HG03571 (cell line): ENCODE data around the gene PI4K2A.

Experiments
- ATAC-seq: cut with Tn5 transposase; IDR thresholded peaks from one replicate; pipeline ENCODE4 v1.9.1; 2021; ENCODE audit not compliant: unreplicated experiment

The PI4K2A gene

DNA sequence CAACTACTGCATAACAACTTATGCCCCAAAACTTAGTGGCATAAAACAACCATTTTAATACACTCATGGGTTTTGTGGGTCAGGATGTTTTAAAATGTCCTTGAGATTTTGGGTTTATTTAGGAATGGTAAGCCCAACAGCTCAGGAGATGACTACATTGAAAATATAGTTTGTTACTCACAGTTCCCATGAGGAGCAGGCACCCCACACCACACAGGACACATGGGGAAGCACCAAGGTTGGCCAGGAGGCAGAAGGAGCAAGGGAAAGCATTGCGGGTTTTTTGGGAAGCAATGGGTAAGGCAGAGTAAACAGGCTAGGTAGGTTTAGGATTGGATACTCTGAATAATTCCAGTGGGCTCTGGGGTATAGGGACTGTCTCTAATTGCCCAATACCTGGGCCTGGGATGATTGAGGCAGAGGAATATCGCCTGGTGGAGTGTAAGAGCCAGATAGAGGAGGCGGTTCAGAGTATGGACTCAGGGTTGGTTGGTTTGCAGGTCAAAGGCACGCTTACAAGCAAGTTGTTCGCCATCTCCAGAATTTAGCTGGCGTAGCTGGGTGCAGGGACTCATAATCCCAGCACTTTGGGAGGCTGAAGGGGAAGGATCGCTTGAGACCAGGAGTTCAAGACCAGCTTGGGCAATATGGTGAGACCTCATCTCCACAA, 63.1 kb downstream of the PI4K2A start:
- no peak for ATAC-seq

DNA sequence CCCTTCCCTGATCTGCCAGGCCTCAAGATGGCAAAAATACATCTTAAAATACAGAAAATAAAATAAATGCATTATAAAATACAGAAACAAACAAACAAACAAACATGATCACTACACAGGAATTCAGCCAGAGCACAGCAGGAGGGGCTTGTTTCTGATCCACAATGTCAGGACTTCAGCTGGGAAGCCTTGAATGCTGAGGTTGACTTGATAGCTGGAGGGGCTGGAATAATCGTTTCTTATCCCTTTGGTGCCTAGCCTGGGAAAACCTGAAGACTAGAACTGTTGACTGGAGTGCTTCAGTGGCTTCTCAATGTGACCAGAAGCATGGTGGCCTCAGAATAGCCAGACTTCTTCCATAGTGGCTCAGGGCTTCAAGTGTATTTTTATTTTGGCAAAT, 63.9 kb downstream of the PI4K2A start:
- ATAC-seq, result no peak

DNA sequence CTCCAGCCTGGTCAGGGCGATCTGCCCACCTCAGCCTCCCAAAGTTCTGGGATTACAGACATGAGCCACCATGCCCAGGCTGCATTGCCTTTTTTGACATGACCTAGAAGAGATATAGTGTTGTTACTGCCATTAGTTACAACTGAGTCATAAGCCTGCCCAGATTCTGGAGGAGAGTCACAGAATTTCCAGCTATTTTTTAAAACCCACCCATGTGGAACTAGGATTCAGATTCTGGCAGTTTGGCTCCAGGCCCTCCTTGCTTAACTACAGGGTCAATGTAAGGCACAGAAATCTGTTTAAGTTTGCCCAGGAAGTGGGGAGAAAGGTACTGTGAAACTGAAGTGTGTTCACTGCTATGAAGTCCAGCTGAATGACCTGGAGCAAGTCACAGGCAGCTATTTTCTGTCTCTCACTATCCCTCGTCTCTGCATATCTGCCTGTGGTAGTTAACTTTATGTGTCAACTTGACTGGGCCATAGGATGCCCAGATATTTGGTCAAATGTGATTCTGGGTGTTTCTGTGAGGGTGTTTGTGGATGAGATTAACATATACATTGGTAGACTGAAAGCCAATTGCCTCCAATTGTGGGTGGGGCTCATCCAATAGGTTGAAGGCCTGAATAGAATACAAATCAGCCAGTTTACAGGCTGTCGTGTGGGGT, 64.7 kb downstream of the PI4K2A start:
- ATAC-seq, result no peak

DNA sequence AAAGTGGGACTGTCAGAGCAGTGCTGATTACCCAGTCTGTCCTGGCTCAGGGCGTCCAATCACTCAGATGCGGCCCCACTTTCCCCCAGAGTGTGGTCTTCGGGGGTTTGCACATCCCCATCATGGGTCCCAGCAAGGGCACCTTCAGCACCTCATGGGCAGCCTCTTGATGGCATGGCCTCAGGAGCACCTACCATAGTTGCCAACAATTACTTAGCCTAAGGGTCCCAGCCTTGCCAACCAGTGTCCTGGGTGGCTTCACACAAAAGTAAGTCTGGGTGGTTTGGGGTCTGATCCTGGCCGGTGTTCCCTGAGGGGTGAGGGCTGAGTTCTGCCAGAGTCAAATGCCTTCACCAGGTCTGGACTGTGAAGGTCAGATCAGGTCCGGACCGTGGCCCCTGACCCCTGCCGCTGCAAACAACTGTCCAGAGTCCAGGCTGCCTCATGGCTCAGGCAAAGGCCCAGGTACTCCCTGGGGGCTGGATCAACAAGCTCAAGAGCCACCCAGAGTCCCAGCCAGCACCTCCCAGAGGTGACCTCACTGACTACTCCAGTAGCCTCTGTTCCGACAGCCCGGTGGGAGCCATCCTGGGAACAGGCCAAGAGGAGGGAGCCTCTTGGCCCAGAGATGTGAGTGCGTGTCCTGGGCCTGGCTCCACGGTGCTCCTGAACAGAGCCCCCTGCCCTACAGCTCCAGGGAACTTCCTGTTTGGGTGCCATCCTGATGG, 66.8 kb downstream of the PI4K2A start:
- ATAC-seq, result no peak

DNA sequence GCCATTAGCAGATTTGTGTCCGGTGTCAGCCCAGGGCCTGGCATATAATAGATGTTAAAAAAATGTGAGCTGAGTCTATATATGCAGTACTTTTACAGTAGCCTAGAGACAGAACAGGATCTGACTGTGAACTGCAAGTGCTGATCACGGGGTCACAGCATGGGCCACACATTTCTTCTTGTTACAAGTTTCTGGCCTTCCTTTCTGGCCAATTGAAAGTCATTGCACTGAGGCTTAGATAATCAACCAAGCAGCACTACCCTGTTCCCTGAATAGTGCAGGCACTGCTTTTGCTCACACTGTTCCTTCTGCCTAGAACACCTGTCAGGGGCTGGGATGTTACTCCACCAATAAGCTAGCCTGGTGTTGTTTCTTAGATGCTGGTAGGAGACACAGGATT, 67.7 kb downstream of the PI4K2A start:
- no peak for ATAC-seq

DNA sequence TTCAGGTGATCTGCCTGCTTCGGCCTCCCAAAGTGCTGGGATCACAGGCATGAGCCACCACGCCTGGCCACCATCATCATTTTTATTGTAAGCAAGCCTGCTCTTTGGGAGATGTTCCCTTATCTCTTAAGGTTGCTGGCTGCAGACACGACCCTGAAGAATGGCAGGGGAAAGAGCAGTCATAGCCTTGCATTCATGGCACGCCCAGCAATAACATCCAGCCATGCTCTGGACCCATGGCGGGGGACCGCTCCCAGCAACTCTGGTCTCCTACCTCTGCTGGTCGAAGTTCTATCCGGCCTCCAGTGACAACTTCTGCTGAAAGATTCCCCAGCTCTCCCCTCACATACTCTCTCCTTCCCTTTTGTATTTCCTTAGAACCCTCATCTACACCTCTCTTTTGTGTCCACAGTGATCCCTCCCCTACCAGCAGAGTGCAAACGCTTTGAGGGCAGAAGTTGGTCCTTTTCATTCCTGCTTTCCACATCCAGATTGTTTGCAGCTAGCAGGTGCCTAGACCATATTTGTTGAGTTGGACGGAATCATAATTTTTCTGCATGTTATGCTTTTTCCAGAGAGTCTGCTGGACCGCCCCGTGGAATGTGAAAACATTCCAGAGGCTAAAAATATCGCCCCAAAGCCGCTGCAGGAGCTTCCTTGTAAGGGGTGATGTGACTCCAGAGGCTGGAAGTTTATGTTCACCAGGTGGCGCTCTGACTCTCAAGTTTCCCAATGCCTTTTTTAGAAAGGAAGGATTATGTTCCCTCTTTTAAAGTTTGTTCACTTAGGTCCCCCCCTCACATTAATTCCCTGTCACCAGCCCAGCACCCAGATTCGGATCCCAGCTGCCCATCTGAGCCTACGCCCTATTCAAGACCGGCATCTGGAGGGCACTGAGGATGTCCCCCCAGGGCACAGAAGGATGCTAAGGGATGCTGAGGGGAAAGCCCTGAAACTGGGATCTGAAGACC, 68.8 kb downstream of the PI4K2A start:
- ATAC-seq, result no peak

DNA sequence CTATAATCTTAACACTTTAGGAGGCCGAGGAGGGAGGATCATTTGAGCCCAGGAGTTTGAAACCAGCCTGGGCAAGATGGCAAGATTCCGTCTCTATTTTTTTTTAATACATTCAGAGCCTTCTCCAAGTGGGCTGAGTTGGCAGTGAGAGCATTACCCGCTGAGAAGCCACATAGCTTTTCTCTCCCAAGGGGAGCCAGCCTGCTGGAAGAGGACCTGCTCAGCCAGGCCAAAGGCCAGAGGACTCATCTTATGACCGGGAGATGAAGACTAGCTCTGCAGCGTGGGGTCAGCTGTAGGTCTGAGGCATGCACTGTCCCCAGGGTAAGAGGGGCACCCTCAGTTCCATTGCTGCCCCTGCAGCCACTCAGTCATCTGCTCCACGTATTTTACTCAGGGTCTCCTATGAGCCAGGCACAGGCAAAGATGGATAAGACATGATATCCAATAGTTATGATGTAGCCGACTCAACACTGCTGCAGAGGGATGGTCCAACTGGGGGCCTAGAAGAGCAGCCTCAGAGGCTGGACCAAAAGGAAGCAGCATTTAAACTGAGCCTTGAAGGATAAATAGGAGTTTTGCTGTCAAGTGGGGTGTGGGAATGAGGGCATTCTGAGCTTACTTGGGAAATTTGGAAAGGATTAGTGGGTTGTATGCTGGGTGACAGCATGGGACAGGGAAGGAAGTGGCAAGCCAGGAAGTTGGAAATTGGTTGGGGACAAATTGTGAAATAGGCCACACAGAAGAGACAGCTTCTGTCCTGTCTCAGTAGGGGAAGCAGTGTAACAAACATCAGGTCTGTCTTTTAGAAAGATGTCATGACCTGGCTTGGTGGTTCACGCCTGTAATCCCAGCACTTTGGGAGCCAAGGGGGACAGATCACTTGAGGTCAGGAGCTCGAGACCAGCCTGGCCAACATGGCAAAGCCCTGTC, 71.4 kb downstream of the PI4K2A start:
- ATAC-seq, result no peak

DNA sequence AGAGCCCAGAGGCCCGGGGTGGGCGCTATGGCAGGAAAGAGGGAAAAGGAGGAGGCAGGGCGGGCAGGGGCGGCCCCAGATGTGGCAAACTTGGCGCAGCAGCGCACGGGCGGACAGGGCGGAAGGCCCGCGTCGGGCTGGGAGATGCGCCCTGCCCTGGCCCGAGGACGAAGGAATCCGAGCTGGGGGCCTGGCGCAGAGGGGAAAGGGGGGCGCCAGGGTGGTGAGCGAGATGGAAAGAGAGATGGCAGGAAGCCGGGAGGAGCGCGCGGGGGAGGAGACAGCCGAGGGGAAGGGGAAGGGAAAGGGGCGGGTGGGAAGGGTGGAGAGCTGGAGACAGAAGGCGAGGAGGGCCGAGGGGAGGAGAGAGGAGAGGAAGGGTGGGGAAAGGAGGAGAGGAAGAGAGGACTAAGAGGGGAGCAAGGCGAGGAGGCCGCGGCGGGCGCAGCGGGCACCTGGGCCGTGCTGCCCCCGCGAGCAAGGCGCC, 72.9 kb downstream of the PI4K2A start, which contains the start of gene MARVELD1:
MARVELD1 (plus strand) TSS at position 392 of the 487 bp plus-strand sequence. CDS start 147 bp downstream, outside the sequence.
- no peak for ATAC-seq

DNA sequence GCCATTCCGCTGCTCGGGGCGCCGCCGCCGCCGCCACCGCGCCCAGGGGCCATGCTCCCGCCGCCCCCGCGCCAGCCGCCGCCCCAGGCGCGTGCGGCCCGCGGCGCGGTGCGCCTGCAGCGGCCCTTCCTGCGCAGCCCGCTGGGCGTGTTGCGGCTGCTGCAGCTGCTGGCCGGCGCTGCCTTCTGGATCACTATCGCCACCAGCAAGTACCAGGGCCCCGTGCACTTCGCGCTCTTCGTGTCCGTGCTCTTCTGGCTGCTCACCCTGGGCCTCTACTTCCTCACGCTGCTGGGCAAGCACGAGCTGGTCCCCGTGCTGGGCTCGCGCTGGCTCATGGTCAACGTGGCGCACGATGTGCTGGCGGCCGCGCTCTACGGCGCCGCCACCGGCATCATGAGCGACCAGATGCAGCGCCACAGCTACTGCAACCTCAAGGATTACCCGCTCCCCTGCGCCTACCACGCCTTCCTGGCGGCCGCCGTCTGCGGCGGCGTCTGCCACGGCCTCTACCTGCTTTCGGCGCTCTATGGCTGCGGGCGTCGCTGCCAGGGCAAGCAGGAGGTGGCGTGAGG, 73.4 kb downstream of the PI4K2A start:
- peak; percentile 72 for ATAC-seq

DNA sequence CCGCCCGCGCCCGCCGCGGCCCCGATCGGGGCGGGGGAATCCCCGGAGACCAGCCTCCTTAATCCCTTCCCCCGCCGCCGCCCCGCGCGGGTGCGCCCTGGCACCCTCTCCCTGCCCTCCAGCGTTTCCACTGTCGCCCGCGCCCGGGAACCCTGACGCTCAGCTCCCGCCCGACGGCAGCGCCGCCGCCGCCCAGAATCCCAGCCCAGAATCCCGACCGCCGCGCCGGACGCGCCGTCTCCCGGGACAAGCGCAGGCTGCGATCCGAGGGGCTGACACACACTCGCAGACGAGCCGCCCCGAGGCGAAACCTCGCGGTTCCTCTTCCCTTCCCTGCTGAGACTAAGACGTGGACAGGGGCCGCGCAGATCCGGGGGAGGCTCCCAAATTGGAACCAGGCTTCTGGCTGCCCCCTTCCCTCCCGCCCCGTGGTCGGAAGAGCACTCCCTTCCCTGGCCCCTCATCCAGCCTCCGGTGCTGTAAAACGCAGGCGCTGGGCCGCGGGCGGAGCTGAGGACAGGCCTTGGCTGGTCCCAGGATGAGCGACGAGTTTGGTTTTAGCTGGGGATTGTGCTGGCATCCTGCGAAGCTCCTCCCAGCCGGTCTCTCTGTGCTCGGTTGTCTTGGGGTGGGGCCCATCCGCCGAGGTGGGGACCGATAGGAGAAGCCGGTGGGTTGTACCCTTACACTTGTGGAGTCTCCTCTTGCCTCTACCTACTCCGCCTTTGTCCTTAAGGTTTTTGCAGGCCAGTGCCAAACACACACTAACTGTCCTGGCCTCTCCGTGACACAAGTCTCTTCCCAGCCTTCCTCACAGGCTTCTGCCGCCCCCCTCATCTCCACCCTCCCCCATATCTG, 74.2 kb downstream of the PI4K2A start:
- ATAC-seq, result no peak

DNA sequence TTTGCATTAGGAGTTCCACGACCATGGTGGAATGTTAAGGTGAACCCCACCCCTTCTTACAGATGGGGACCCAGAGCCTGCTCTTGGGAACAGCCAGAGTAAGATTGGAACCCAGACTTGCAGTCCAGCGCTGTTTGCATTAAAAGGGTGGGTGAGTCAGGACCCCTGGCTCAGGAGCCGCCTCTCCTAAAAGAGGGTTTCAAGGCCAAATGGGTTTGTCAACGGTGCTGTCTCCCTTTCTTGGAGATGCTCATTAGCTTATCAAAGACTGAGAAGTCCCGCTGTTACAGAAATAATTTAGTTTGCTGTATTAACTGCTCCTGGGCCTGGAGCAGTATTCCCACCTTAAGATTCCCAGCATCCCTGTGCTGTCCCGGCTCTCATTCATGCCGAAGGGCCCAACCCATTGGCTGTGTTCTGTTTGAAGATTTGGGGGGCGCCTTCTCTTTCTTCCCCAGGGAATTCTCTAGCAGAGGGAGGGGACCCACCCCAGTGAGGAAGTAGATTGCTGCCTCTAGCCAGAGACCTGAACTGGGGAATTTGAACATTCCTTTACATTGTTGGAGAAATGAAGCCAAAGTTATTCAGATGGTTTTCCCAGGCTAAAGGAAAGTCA, 74.9 kb downstream of the PI4K2A start:
- no peak for ATAC-seq

DNA sequence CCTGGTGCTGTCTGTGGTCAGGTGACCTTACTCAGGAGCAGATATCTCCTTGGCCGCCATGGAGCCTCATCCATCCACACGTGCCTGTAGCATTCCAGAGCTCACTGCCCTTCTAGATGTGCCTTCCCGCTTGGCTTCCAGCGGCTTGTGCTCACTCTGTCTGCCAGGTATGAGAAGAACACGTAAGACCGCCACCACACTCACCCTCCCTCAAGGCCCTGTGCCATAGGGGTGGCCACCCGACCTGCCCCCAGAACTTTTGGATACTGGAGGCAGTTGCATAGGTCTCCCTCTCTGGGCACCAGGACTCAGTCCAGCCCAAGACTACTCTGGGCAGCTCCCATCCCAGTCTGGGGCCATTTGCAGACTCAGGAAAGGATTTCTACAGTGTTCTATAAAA, 77.2 kb downstream of the PI4K2A start:
- no peak for ATAC-seq

DNA sequence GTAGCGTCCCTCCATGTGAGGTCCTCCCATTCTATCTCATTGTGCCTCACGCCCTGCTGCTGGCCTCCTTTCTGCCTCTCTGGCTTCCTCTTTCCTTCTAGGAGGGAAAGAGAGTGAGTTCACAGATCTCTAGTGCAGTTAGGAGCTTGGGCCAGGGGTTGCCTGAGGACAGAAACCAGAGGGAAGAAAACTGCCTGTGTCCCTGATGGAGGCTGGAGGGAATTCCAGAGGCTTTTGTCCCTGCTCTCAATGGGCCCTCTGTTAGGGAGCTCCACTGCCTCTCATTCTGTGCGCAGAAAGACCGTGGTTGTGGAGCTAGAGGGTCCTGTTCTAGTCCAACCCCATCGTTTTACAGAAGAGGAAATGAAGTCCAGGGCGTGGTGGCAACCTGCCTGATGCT, 77.7 kb downstream of the PI4K2A start:
- no peak for ATAC-seq

DNA sequence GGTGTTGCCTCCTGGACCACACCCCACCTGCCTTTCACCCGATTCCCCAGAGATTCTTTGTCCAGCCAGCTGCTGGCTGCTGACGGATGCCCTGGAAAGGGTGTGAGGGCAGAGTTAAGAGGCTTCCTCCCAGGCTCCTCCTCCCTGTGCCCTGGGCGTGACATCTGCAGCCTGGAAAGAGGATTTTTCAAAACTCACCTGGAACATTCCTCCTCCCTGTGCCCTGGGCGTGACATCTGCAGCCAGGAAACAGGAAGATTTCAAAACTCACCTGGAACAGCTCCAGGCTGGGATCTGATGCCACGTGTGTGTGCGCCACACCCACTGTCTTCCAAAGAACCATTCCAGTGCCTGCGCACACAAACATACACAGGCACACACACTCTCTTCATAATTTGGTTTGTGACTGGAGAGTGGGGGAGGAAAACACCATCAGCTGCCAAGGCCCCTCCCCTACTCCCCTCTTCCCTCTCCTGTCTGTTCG, 78.2 kb downstream of the PI4K2A start:
- no peak for ATAC-seq

DNA sequence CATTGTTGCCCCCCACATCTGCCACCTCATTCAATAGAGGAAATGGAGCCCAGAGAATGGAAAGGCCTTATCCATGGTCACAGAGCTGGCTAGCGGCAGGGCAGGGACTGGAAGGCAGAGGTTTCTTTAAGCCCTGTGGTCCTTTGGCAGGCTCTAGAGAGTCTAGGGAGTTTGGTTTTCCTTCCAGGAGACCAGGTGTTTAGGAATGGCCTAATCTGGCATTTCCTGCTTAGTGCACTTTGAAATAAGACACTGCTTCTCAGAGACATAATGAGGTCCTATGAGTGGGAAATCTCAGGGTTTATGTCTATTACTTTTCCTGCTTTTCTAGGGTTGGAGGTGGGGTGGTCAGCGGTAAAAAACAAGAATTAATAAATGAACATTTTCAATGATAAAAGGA, 79.1 kb downstream of the PI4K2A start:
- no peak for ATAC-seq

DNA sequence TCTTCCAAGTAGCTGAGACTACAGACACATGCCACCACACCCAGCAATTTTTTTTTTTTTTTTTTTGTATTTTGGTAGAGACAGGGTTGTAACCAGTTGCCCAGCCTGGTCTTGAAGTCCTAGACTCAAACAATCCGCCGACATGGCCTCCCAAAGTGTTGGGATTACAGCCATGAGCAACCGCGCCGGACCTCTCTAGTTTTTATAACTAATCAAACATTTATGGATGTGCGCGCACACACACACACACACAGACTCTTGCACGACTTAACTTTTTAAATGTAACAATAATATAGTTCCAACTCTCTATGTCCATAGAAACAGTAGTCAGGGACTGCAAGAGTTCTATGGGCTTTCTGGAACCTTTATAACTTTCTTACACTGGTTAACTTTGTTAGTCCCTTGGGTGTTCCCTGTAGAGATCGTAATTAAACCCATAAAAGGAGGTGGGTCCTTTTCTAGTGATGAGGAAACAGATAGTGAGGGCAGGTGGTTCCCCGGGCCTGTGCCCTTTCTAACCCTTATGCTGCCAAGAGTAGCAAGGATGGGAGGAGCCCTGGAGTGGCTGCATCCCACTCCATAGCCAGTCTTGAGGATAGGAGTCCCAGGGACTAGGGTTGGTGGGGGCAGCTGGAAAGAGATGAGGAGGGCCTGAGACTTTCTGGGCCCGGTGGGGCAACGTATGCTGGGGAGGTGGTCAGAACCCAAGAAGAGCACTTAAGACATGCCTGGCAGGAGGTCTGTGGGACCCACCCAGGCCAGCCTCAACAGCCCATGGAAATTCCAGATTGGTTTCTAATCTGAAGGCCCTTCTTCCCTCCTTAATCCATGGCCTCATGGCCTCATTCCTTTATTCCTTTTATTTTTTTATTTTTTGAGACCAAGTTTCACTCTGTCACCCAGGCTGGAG, 81.7 kb downstream of the PI4K2A start:
- no peak for ATAC-seq

DNA sequence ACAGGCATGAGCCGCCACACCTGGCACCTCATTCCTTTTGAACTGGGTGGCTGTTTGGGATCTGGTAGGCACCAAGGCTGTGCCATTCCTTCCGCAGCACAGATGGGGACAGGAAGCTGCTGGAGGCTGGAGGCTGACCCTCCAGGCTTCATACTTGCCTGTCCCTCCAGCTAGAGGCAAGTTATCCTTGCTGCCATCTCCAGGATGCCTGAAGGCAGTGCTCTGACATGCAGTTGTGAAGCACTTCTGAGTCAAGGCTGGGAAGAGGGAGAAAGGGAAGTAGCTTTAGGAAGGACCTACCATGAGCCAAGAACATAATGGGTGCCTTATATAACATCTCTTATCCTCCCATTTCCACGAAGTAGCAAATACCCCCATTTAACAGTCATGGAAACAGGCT, 82.5 kb downstream of the PI4K2A start:
- ATAC-seq, result no peak
